Loucy (cell line): Measurements from ENCODE around the gene LTBP1.

Experiments
- H2AFZ ChIP-seq: fragments of 200-600 bp; sonication (generic); 2 replicates; pipeline ENCODE4 v1.6.0; 2016; ENCODE audit warnings: antibody characterized with exemption, mild to moderate bottlenecking, low read length, moderate library complexity
- H3F3A ChIP-seq: fragments of 200-600 bp; 2 replicates; pipeline ENCODE4 v1.6.0; 2016; ENCODE audit warnings: antibody characterized with exemption, low read depth, mild to moderate bottlenecking
- H3K27me3 ChIP-seq: fragments of 200-600 bp; sonication (generic); 2 replicates; pipeline ENCODE4 v1.6.1; 2014; ENCODE audit warnings: low read length, mild to moderate bottlenecking; ENCODE audit not compliant: insufficient read depth, poor library complexity, severe bottlenecking
- H3K36me3 ChIP-seq: fragments of 200-600 bp; sonication (generic); 2 replicates; pipeline ENCODE4 v1.6.1; 2016; ENCODE audit warnings: low read length; ENCODE audit not compliant: insufficient read depth
- H3K4me1 ChIP-seq: fragments of 200-600 bp; sonication (generic); 2 replicates; pipeline ENCODE4 v1.5.1; 2014; ENCODE audit warnings: low read length, mild to moderate bottlenecking; ENCODE audit not compliant: insufficient read depth, poor library complexity, severe bottlenecking
- H3K4me2 ChIP-seq: fragments of 200-600 bp; sonication (generic); 2 replicates; pipeline ENCODE4 v1.6.0; 2014; ENCODE audit warnings: antibody characterized with exemption, low read length, low read depth, mild to moderate bottlenecking; ENCODE audit not compliant: poor library complexity, severe bottlenecking
- H3K4me3 ChIP-seq: fragments of 200-600 bp; sonication (generic); 2 replicates; pipeline ENCODE4 v1.5.1; 2014; ENCODE audit warnings: low read length, mild to moderate bottlenecking, mixed read lengths; ENCODE audit not compliant: poor library complexity, severe bottlenecking
- H3K79me2 ChIP-seq: fragments of 200-600 bp; sonication (generic); 2 replicates; pipeline ENCODE4 v1.6.1; 2014; ENCODE audit warnings: low read length; ENCODE audit not compliant: insufficient read depth
- H3K9ac ChIP-seq: fragments of 200-600 bp; sonication (generic); 2 replicates; pipeline ENCODE4 v1.6.0; 2014; ENCODE audit warnings: mild to moderate bottlenecking, low read depth, low read length, moderate library complexity; ENCODE audit not compliant: poor library complexity, severe bottlenecking
- H3K9me2 ChIP-seq: fragments of 200-600 bp; sonication (generic); replicated peaks from 2 replicates; pipeline ENCODE4 v1.6.1; 2016; ENCODE audit warnings: low read depth, low read length, mixed read lengths
- H3K9me3 ChIP-seq: fragments of 200-600 bp; sonication (generic); 2 replicates; pipeline ENCODE4 v1.6.1; 2014; ENCODE audit warnings: mild to moderate bottlenecking, antibody characterized with exemption, low read length, low read depth; ENCODE audit not compliant: insufficient read depth
- H4K20me1 ChIP-seq: fragments of 200-600 bp; sonication (generic); 2 replicates; pipeline ENCODE4 v1.6.0; 2014; ENCODE audit warnings: antibody characterized with exemption, low read length, mild to moderate bottlenecking; ENCODE audit not compliant: insufficient read depth, poor library complexity, severe bottlenecking
- CTCF ChIP-seq: fragments of 200-600 bp; sonication (generic); conservative IDR thresholded peaks from 2 replicates; pipeline ENCODE4 v1.5.1; 2014; ENCODE audit warnings: mild to moderate bottlenecking, antibody characterized with exemption, low read length
- EZH2phosphoT487 ChIP-seq: fragments of 200-600 bp; IDR thresholded peaks from 2 replicates; pipeline ENCODE4 v1.6.1; 2018; ENCODE audit warnings: antibody characterized with exemption, mild to moderate bottlenecking, moderate library complexity, borderline replicate concordance

The LTBP1 gene

DNA sequence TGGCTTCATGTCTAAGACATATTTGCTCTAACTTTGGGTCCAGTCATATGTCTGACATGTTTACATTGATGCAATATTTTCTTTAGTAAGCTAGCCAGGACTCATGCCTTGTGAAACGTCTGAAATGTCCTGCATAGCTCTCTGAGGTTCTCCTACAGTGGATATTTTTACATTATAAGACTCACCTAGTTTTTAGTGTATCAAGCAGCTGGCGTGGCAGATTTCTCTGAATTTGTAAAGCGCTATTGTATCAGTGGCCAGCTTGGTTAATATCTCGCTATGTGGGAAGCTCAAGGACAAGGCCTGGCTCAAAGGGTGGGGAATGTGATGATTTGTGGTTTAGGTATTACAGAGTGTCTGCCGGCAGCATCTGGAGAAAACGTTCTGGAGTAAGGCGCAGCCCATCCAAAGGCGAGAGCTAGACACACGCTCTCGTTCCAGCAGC is 164.3 kb downstream of the LTBP1 start:
- Histone ChIP-seq H3K4me3 (no peak overlapping the region), H3K9me2 (no peaks in the 10 kb centered on the region), H3K9ac (no peak overlapping the region), H3K4me2 (no peak overlapping the region), H3K79me2 (no peaks in the 10 kb centered on the region), H3F3A (no peaks in the 10 kb centered on the region), H3K9me3 (no peaks in the 10 kb centered on the region), H3K27me3 (no peaks in the 10 kb centered on the region), H3K4me1 (no peaks in the 10 kb centered on the region), H2AFZ (no peak overlapping the region), H3K36me3 (no peaks in the 10 kb centered on the region), H4K20me1 (no peaks in the 10 kb centered on the region)
- TF ChIP-seq EZH2phosphoT487 (no peak), CTCF (no peak)

- H3K4me3 ChIP-seq: no peak overlapping the region
- H3K4me2 ChIP-seq: no peak overlapping the region
- no peaks in the 10 kb centered on the region for H3K9me2 ChIP-seq
- no peaks in the 10 kb centered on the region for H3K79me2 ChIP-seq
- H3K27me3 ChIP-seq: no peaks in the 10 kb centered on the region
- H3K9me3 ChIP-seq: no peaks in the 10 kb centered on the region
- no peaks in the 10 kb centered on the region for H3K36me3 ChIP-seq
- no peak overlapping the region for H3K9ac ChIP-seq
- no peak overlapping the region for H2AFZ ChIP-seq
- TF ChIP-seq CTCF (no peak), EZH2phosphoT487 (no peak)
- H4K20me1 ChIP-seq: no peaks in the 10 kb centered on the region
- peaks cover 5% of the 10 kb centered on the region for H3K4me1 ChIP-seq
- no peaks in the 10 kb centered on the region for H3F3A ChIP-seq
These were observed 168.4 kb downstream of the LTBP1 start for GRCh38 chr2:33115196-33115595.

DNA sequence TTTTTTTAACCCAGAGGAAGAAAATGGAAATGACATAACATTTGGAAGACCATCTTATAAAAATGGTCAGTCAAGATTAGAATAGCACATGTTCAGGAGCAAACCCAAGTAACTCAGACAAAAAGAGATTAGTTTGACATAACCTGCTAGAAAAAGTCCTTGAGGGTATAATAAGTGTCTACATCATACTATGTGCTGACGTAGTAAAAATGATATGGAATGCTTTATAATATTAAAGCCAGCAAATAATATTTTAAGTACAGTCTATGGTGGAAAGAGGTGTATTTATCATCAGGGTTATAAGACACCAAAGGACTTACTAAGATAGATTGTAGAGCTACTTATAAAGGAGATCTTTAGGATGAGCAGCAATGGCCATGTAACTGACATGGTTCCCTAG is 169.0 kb downstream of the LTBP1 start:
- Histone ChIP-seq H3K27me3 (no peaks in the 10 kb centered on the region), H3K9ac (no peak overlapping the region), H4K20me1 (no peaks in the 10 kb centered on the region), H3K4me1 (peaks cover 5% of the 10 kb centered on the region), H3K9me2 (no peaks in the 10 kb centered on the region), H3F3A (no peaks in the 10 kb centered on the region), H3K36me3 (no peaks in the 10 kb centered on the region), H3K4me3 (no peak overlapping the region), H3K79me2 (no peaks in the 10 kb centered on the region), H2AFZ (no peak overlapping the region), H3K4me2 (no peak overlapping the region), H3K9me3 (no peaks in the 10 kb centered on the region)
- TF ChIP-seq CTCF: no peak
- no peak for TF ChIP-seq EZH2phosphoT487
